Measurements from ENCODE around the gene FOSL2.
A peak's percentile ranks its signal among the peaks of the same experiment; 100 is the strongest.

FOSL2 gene

DNA sequence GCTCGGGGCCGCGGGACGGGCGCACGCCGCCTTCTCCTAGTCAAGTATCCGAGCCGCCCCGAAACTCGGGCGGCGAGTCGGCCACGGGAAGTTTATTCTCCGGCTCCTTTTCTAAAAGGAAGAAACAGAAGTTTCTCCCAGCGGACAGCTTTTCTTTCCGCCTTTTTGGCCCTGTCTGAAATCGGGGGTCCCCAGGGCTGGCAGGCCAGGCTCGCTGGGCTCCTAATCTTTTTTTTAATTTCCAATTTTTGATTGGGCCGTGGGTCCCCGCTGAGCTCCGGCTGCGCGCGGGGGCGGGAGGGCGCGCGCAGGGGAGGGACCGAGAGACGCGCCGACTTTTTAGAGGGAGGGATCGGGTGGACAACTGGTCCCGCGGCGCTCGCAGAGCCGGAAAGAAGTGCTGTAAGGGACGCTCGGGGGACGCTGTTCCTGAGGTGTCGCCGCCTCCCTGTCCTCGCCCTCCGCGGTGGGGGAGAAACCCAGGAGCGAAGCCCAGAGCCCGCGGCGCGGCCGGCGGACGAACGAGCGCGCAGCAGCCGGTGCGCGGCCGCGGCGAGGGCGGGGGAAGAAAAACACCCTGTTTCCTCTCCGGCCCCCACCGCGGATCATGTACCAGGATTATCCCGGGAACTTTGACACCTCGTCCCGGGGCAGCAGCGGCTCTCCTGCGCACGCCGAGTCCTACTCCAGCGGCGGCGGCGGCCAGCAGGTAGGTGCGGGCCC lies 617 bp downstream of the FOSL2 start:
- H2AFZ ChIP-seq (ENCODE audit: low read length) = no peak overlapping the region
- H3K4me3 ChIP-seq (ENCODE audit: low read length, poor library complexity, severe bottlenecking) = peak overlapping the region; percentile 83
- peak overlapping the region; percentile 87 for H3K9ac ChIP-seq (ENCODE audit: low read depth, low read length, poor library complexity, severe bottlenecking)
- peaks cover 11% of the 10 kb centered on the region; the same call in 1 of the 2 replicates for H3F3A ChIP-seq (ENCODE audit: low read depth)
- H3K9me2 ChIP-seq (replicated peaks; ENCODE audit: low read depth, low read length) = no peaks in the 10 kb centered on the region
- H4K20me1 ChIP-seq (ENCODE audit: insufficient read depth, low read length, poor library complexity, severe bottlenecking) = peaks cover 48% of the 10 kb centered on the region
- H3K9me3 ChIP-seq (ENCODE audit: insufficient read depth, low read depth, low read length) = no peaks in the 10 kb centered on the region
- peaks cover 4% of the 10 kb centered on the region; the same call in 1 of the 2 replicates for H3K36me3 ChIP-seq (ENCODE audit: insufficient read depth, low read length)
- peaks cover 5% of the 10 kb centered on the region for H3K27me3 ChIP-seq (ENCODE audit: insufficient read depth, low read length, poor library complexity, severe bottlenecking)
- peaks cover 58% of the 10 kb centered on the region for H3K79me2 ChIP-seq (ENCODE audit: insufficient read depth, low read length)
- H3K4me1 ChIP-seq (ENCODE audit: insufficient read depth, low read length, poor library complexity, severe bottlenecking) = peaks cover 25% of the 10 kb centered on the region
- TF ChIP-seq, protein P1, sequence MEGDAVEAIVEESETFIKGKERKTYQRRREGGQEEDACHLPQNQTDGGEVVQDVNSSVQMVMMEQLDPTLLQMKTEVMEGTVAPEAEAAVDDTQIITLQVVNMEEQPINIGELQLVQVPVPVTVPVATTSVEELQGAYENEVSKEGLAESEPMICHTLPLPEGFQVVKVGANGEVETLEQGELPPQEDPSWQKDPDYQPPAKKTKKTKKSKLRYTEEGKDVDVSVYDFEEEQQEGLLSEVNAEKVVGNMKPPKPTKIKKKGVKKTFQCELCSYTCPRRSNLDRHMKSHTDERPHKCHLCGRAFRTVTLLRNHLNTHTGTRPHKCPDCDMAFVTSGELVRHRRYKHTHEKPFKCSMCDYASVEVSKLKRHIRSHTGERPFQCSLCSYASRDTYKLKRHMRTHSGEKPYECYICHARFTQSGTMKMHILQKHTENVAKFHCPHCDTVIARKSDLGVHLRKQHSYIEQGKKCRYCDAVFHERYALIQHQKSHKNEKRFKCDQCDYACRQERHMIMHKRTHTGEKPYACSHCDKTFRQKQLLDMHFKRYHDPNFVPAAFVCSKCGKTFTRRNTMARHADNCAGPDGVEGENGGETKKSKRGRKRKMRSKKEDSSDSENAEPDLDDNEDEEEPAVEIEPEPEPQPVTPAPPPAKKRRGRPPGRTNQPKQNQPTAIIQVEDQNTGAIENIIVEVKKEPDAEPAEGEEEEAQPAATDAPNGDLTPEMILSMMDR (conservative IDR thresholded peaks at IDR 0.05; ENCODE audit: low read length) = no peak
- TF ChIP-seq EZH2phosphoT487 (IDR thresholded peaks at IDR 0.05; ENCODE audit: borderline replicate concordance) = no peak
- H3K4me2 ChIP-seq (ENCODE audit: low read depth, low read length, poor library complexity, severe bottlenecking) = peak overlapping the region; percentile 95

DNA sequence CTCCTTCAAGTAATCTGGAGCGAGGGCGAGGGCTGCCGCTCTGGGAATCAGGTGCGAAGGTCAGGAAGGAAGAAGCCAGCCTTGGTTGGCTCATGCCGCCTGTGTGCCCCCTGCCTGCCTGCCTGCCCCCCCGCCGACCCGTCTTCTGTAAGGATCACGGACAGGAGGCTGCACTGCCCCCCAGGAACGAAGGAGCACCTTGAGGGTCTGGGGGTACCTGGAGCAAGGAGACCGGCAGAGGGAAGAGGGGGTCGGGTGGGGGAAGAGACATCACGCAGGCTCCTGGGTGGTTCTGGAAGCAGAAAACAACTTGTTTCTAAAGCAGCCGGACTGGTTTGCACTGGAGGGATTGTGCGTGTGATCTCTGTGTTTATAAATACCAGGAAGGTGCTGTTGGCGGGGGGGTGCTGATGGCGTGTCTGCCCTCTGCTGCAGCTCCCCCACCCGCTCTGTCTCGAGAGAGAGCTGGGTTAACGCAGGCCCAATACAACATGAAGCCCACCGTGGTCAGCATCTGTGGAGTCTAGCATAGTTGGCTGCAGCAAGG lies 1.7 kb downstream of the FOSL2 start:
- peaks cover 7% of the 10 kb centered on the region; the same call in 1 of the 2 replicates for H3F3A ChIP-seq (ENCODE audit: low read depth)
- no peaks in the 10 kb centered on the region for H3K9me3 ChIP-seq (ENCODE audit: insufficient read depth, low read depth, low read length)
- no peak for TF ChIP-seq EZH2phosphoT487 (IDR thresholded peaks at IDR 0.05; ENCODE audit: borderline replicate concordance)
- TF ChIP-seq, protein P1 (conservative IDR thresholded peaks at IDR 0.05; ENCODE audit: low read length) = no peak
- H3K79me2 ChIP-seq (ENCODE audit: insufficient read depth, low read length) = peaks cover 69% of the 10 kb centered on the region
- peaks cover 5% of the 10 kb centered on the region for H3K27me3 ChIP-seq (ENCODE audit: insufficient read depth, low read length, poor library complexity, severe bottlenecking)
- peaks cover 59% of the 10 kb centered on the region for H4K20me1 ChIP-seq (ENCODE audit: insufficient read depth, low read length, poor library complexity, severe bottlenecking)
- H2AFZ ChIP-seq (ENCODE audit: low read length) = no peak overlapping the region
- H3K4me1 ChIP-seq (ENCODE audit: insufficient read depth, low read length, poor library complexity, severe bottlenecking) = peaks cover 32% of the 10 kb centered on the region
- peaks cover 9% of the 10 kb centered on the region; the same call in 1 of the 2 replicates for H3K36me3 ChIP-seq (ENCODE audit: insufficient read depth, low read length)
- peak overlapping the region; percentile 83 for H3K4me3 ChIP-seq (ENCODE audit: low read length, poor library complexity, severe bottlenecking)
- peak overlapping the region; percentile 95 for H3K4me2 ChIP-seq (ENCODE audit: low read depth, low read length, poor library complexity, severe bottlenecking)
- H3K9me2 ChIP-seq (replicated peaks; ENCODE audit: low read depth, low read length) = no peaks in the 10 kb centered on the region
- H3K9ac ChIP-seq (ENCODE audit: low read depth, low read length, poor library complexity, severe bottlenecking) = peak overlapping the region; percentile 87

DNA sequence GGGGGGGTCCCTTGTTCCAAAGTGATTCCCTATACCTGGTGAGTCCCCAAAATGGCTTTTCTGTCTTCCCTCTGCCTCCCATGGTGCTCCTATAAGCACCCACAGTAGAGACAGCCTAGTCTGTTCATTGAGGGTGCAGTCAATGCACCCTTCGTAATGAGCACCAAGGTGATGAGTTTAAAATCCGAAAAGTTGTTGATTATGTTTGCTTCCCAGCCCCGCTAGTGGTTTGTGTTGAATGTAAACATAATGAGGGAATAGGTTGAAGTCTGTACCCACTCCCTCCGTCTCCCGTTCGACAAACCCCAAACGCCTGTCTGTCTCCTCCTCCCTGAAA lies 2.3 kb downstream of the FOSL2 start:
- Histone ChIP-seq H3K36me3 (ENCODE audit: insufficient read depth, low read length) (peaks cover 10% of the 10 kb centered on the region; the same call in 1 of the 2 replicates), H3K9me2 (replicated peaks; ENCODE audit: low read depth, low read length) (no peaks in the 10 kb centered on the region), H4K20me1 (ENCODE audit: insufficient read depth, low read length, poor library complexity, severe bottlenecking) (peaks cover 65% of the 10 kb centered on the region), H3K27me3 (ENCODE audit: insufficient read depth, low read length, poor library complexity, severe bottlenecking) (peaks cover 5% of the 10 kb centered on the region), H3K9me3 (ENCODE audit: insufficient read depth, low read depth, low read length) (no peaks in the 10 kb centered on the region), H3K9ac (ENCODE audit: low read depth, low read length, poor library complexity, severe bottlenecking) (peak overlapping the region; percentile 87), H3K4me1 (ENCODE audit: insufficient read depth, low read length, poor library complexity, severe bottlenecking) (peaks cover 38% of the 10 kb centered on the region), H3K4me3 (ENCODE audit: low read length, poor library complexity, severe bottlenecking) (peak overlapping the region; percentile 83), H3F3A (ENCODE audit: low read depth) (0 out of 2 replicates have a peak, but pooled peaks cover 2% of the 10 kb centered on the region), H3K79me2 (ENCODE audit: insufficient read depth, low read length) (peaks cover 75% of the 10 kb centered on the region), H2AFZ (ENCODE audit: low read length) (no peak overlapping the region), H3K4me2 (ENCODE audit: low read depth, low read length, poor library complexity, severe bottlenecking) (peak overlapping the region; percentile 95)
- TF ChIP-seq, protein P1 (conservative IDR thresholded peaks at IDR 0.05; ENCODE audit: low read length) = no peak

All from Loucy (cell line).